PC-3 (cell line): ENCODE data around the gene CTNNAL1.

Source experiments
- EZH2 ChIP-seq: fragments of 300-600 bp; sonication (generic); IDR thresholded peaks from one replicate; pipeline ENCODE4 v1.6.1; 2017; ENCODE audit warnings: antibody characterized with exemption, mild to moderate bottlenecking, low read length; ENCODE audit not compliant: unreplicated experiment
- EZH2phosphoT487 ChIP-seq: fragments of 300-600 bp; sonication (generic); IDR thresholded peaks from 2 replicates; pipeline ENCODE4 v1.6.1; 2018; ENCODE audit warnings: mild to moderate bottlenecking, antibody characterized with exemption, low read length, borderline replicate concordance
- TF ChIP-seq, protein P1 (sequence below): fragments of 300-600 bp; sonication (generic); conservative IDR thresholded peaks from 2 replicates; pipeline ENCODE4 v1.5.1; 2017; ENCODE audit warnings: antibody characterized with exemption, low read depth, mild to moderate bottlenecking, low read length

DNA sequence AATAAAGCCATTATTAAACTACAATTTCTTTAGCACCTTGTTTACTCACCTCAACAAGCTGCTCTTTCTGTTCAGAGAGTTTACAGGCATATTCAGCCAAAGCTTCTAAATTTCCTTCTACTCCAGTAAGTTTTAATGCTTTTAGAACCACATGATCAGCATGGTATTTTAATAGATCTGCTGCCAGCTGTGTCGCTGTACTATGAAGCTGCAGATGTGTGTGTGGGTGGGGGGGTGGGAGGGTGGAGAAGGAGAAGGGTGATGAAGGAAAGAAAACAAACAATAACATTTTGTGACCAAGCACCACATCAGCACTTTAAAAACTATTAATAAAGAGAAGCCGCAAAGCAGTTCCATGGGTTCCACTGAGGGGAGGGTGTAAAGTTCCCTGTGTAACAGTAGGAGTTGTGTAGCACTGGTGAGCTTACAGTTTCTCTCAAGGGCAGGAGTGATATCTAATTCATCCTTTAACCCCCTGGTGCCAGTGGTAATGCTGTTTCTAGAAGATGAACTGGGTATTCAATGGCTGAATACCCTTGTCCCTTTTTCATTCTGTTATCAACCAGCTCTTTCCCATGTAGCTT, 40.6 kb downstream of the CTNNAL1 start:
- TF ChIP-seq EZH2 (no peak), EZH2phosphoT487 (no peak)
- TF ChIP-seq, protein P1, sequence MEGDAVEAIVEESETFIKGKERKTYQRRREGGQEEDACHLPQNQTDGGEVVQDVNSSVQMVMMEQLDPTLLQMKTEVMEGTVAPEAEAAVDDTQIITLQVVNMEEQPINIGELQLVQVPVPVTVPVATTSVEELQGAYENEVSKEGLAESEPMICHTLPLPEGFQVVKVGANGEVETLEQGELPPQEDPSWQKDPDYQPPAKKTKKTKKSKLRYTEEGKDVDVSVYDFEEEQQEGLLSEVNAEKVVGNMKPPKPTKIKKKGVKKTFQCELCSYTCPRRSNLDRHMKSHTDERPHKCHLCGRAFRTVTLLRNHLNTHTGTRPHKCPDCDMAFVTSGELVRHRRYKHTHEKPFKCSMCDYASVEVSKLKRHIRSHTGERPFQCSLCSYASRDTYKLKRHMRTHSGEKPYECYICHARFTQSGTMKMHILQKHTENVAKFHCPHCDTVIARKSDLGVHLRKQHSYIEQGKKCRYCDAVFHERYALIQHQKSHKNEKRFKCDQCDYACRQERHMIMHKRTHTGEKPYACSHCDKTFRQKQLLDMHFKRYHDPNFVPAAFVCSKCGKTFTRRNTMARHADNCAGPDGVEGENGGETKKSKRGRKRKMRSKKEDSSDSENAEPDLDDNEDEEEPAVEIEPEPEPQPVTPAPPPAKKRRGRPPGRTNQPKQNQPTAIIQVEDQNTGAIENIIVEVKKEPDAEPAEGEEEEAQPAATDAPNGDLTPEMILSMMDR = no peak
